ENCODE data around the gene HLCS. TPM values are rescaled to one million over a fixed set of nuclear protein-coding genes. Genes with fewer than 3 reads are reported as not detected.
A peak's percentile ranks its signal among the peaks of the same experiment; 100 is the strongest.

The HLCS gene
- total RNA-seq, 1 experiment from 2014 or later = 18.9 TPM

DNA sequence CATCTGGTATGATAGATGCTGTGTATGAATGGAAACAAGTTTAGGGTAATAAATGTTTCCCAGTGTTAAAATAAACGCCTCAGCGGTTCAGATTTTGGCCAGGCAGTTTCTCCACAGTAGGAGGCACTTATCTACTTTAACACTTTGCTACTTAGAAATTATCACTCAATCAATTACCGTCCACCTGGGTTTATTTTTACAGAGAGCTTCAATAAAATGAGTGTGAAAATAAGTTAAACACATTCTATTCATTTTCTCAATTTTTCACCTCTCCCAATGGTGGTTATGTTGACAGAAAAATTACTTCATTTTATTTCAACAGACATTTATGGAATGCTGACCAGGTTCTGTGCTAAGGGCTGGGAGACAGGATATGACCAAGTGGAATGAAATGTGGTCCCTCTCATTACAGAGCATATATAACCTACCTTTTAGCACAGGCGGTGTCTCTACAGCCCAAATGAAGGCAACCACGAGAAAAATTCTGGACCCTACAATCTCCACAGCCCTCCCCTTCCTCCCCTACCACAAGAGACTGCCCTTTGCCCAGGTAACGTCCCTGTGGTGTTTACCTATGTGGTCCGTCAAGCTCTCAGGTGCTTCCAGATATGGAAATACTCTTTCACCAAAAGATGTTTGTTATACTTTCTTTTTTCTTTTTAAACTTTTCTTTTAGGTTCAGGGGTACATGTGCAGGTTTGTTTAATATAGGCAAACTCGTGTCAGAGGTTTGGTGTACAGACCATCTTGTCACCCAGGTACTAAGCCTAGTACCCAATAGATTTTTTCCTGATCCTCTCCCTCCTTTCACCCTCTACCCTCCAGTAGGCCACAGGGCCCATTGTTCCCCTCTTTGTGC is 105.5 kb downstream of the HLCS start:
- in situ Hi-C loops (cut with HindIII; ENCODE audit: low sequenced_read_pairs) = no loop called here
- DNase-seq (ENCODE audit: low spot score) = no peak

DNA sequence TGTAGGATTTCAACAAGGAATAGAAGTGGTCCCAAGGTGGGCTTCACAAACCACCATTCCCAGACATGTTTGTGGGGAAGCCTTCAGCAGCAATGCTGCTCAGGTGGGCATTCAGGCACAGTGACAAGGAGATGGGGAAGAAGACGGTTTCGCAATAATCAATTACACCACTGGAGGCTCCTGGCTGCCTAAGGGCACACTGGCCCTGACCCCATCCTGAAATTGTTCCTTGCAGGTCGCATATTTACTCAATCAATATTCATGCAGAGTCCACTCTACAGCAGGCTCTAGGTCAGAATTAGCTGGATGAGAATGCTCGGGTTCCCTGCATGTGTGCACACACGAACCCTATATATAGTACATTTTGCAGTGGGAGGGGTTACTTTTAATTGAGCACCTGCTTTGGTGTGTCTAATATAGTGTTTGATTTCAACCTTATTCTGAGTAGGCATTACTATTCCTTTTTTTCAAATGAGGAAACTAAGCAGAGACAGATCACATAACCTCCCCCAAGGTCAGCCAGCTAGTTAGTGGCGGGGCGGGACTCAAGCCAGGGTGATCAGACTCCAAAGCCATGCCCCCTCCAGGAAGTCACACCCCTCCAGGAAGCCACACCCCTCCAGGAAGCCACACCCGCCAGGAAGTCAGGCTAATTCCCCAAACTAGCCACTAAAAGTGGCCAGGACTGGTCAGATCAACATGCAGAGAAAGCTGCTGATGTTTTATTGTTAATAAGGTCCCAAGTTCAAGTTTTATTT is 106.5 kb downstream of the HLCS start:
- DNase-seq (ENCODE audit: low spot score) = no peak
- in situ Hi-C loops (cut with HindIII; ENCODE audit: low sequenced_read_pairs) = no loop called here

DNA sequence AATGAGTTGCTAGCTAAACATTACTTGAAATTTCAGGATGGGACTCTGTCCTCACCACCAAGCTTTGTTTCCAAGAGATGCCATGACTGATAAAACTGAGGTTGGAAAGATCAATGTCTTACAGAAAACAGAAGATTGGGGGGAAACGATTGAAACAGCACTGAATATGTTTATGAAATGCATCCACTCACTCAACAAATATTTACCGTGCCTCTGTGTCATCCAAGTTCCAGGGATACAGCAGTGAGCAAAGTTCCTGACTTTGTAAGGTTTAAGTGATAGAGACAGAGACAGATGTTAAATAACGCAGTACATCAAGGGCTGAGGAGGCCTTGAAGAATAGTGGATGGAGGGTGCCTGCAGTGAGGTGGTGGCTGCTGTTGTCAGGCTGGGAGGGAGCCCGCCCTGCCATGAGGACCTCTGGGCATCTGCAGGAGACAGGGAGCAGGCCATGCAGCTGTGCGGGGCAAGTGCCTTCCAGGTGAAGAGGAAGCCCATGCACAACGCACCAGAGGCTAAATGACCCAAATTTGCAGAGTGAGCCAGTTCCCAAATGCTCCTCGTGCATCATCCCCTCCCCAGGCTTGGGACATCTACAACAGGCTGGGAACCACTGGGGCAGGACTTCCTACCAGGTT is 108.0 kb downstream of the HLCS start:
- in situ Hi-C loops (cut with HindIII; ENCODE audit: low sequenced_read_pairs) = no loop called here

GRCh38 chr21:36856643-36857042 is 109.8 kb downstream of the HLCS start:
- DNase-seq (ENCODE audit: low spot score) = no peak
- in situ Hi-C loops (cut with HindIII; ENCODE audit: low sequenced_read_pairs) = no loop called here

More for the DNA sequence above, 108.0 kb downstream of the HLCS start:
- DNase-seq (ENCODE audit: low spot score) = no peak

DNA sequence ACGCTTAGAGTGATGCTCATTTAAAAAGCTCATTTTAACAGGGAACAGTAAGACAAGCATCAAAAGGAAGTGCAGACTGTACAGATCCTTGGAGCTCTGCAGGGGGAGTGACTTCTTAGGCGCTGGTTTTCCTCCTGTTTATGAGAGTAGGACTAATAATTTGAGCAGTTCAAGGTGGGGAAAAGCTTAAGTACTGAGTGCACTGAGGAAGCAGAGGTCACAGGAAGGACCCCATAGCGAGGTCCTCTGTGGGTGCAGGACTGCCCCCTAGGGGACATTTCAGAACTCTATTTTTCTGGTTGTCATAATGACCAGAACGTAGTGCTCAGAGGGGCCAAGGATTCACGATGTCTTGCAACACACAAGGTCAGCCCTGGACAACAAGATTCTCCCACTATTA is 112.1 kb downstream of the HLCS start:
- DNase-seq (ENCODE audit: low spot score) = peak; percentile 34
- in situ Hi-C loops (cut with HindIII; ENCODE audit: low sequenced_read_pairs) = no loop called here

- DNase-seq (ENCODE audit: low spot score) = no peak
- in situ Hi-C loops (cut with HindIII; ENCODE audit: low sequenced_read_pairs) = no loop called here
Measured at GRCh38 chr21:36852864-36853263, 113.6 kb downstream of the HLCS start.

DNA sequence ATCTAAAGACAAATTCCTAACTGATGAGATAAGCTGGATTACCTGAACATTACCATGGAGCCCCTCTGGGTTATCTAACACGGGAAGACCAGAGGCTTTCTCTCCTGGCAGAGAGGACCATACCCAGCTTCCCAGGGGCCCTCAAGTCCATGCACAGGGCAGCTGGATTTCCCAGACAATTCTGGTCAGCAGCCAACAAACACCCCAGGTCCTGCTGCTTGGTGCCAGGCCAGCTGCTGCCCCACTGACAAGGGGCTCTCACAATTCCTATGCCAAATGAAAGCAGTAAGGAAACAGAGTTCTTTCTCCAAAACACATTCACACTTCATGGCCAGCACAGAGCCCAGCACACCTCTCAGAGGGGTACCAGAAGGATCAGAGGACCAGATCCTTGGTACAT is 114.2 kb downstream of the HLCS start:
- in situ Hi-C loops (cut with HindIII; ENCODE audit: low sequenced_read_pairs) = no loop called here
- no peak for DNase-seq (ENCODE audit: low spot score)

DNA sequence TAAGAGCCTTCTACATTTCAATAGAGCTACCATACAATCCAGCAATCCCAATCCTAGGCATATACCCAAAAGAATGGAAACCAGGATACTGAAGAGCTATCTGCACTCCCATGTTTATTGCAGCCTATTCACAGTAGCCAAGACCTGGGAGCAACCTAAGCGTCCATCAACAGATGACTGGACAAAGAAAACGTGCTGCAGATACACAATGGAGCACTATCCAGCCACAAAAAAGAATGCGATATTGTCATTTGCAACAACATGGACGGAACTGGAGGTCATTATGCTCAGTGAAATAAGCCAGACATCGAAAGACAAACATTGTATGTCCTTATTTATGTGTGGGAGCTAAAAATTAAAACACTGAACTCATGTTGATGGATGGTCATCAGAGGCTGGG is 115.3 kb downstream of the HLCS start:
- in situ Hi-C loops (cut with HindIII; ENCODE audit: low sequenced_read_pairs) = no loop called here
- no peak for DNase-seq (ENCODE audit: low spot score)

DNA sequence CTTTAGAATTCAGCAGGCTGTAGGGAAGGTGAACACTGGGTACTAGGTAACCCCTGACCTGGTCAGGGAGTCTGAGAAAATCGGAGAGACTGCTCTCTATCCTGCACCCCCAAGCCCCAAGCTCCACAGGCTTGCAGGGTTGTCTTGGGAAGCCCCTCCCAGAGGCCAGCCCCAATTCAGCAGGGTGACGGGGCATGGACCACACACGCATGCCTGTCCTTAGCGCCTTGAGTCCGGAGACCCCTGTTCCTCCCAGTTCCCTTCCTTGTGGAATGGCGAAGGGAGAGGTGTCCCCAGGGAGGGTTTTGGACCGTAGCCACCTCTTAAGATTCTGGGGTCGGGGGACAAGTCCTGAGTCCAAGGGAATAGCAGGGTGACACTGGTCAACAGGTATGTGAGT is 116.1 kb downstream of the HLCS start:
- in situ Hi-C loops (cut with HindIII; ENCODE audit: low sequenced_read_pairs) = no loop called here
- no peak for DNase-seq (ENCODE audit: low spot score)

GRCh38 chr21:36849461-36850105 is 116.9 kb downstream of the HLCS start:
- peak; percentile 35 for DNase-seq (ENCODE audit: low spot score)
- in situ Hi-C loops (cut with HindIII; ENCODE audit: low sequenced_read_pairs) = no loop called here

DNA sequence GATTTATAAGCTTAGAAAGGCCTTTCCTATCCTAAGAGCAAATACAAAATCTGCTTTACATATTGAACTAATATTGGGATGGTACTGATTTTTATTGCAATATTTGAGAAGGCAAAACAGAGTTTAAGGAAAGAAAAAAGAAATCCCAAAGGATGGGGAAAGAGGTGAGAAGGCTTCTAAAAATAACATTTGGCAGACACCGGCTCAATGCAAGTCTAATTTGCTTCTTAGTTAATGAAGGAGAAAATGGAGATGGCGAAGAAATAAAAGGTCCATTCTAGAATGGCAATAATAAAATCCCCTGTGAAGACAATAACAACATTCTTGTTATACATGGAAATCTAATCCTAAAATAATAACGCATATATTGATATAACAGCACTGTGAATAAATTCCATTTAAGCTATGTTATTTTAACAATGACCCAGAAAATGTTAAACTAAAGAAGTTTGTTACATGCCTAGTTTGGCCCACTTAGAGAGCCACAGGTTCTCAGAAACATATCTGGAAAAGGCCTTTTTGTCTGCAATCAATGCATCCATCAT is 117.7 kb downstream of the HLCS start:
- in situ Hi-C loops (cut with HindIII; ENCODE audit: low sequenced_read_pairs) = no loop called here
- DNase-seq (ENCODE audit: low spot score) = no peak

DNA sequence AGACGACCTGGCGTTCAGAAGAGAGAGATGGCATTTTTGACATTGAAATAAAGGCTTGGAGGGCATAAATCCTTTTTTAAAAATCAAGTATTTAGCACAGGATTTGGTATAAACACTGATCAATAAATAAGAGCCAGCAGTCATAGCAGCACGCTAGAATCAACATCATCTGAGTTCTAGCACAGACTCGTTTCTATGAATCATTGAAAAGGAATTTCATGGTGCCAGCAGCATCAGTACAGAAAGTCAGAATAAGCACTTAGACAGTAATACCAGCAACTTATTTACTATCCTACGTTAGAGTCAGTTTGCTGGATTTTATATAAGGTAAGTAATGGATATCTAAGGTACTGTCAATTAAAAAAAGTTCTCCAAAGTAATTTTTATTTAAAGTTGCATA is 119.3 kb downstream of the HLCS start:
- in situ Hi-C loops (cut with HindIII; ENCODE audit: low sequenced_read_pairs) = no loop called here
- no peak for DNase-seq (ENCODE audit: low spot score)

DNA sequence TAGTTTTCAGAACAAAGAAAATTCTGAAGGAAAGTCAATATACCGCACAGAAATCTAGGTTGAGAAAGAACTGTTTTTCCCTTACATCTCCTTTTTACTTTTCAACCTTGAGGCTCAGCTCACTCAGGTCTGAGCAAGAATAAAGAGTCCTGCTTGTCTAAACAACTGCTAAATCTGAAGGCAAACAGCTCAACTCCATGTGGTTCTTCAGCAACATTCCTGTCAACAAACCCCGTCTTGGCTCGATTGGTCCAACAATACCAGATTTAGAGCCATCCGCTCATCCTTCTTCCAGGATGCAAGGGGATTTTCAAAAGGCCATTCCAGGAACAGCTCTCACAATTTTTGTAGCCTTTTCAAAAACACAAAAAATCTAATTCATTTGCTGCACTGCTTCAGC is 119.8 kb downstream of the HLCS start:
- in situ Hi-C loops (cut with HindIII; ENCODE audit: low sequenced_read_pairs) = no loop called here
- no peak for DNase-seq (ENCODE audit: low spot score)

- DNase-seq (ENCODE audit: low spot score) = no peak
- in situ Hi-C loops (cut with HindIII; ENCODE audit: low sequenced_read_pairs) = no loop called here
Measured at GRCh38 chr21:36845790-36846189, 120.7 kb downstream of the HLCS start.

- in situ Hi-C loops (cut with HindIII; ENCODE audit: low sequenced_read_pairs) = no loop called here
- DNase-seq (ENCODE audit: low spot score) = no peak
Measured at GRCh38 chr21:36845070-36845469, 121.4 kb downstream of the HLCS start.

DNA sequence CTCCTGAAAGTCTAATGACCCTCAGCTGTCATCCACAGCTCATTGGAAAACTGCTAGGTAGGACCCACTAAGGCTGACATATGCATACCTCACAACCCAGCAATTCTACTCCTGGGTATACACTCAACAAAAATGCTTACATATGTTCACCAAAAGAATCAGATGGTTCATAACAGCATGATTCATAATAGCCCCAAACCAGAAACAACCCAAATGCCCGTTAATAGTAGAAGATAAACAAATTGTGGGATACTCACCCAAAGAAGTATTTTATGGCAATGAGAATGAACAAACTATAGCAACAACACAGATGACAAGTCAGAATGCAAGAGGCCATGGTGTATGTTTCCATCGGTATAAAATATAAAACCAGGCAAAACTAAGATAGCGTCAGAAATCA is 124.6 kb downstream of the HLCS start:
- in situ Hi-C loops (cut with HindIII; ENCODE audit: low sequenced_read_pairs) = no loop called here
- DNase-seq (ENCODE audit: low spot score) = no peak

DNA sequence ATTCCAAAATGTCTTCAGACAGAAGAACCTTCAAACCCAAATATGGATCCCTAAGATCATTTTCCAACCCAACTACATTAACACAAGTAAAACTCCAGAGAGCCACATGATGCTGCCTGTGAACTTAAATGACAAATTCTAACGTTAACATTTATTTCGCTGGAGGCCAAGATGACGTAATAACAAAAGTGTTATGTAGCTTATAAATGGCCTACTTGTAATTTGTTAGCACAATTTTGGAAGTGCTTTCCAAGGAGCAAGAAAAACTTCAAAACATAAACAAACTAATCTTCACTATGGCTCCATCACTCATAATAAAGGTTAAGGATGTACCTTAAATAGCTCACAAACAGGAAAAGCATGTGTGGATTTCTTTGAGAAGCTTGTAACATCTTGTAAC is 126.7 kb downstream of the HLCS start:
- no peak for DNase-seq (ENCODE audit: low spot score)
- in situ Hi-C loops (cut with HindIII; ENCODE audit: low sequenced_read_pairs) = no loop called here

GRCh38 chr21:36839123-36839522 is 127.3 kb downstream of the HLCS start:
- DNase-seq (ENCODE audit: low spot score) = no peak
- in situ Hi-C loops (cut with HindIII; ENCODE audit: low sequenced_read_pairs) = no loop called here

- DNase-seq (ENCODE audit: low spot score) = peak; percentile 50
- in situ Hi-C loops (cut with HindIII; ENCODE audit: low sequenced_read_pairs) = no loop called here
Measured at GRCh38 chr21:36835383-36835795, 131.1 kb downstream of the HLCS start.

Data from G401 (cell line).